Measurements from ENCODE around the gene GAS6. TPM values are rescaled to one million over a fixed set of nuclear protein-coding genes. Genes with fewer than 3 reads are reported as not detected.

Gene GAS6
- total RNA-seq, 2 donors from 2014 or later = 206 to 254 TPM

DNA sequence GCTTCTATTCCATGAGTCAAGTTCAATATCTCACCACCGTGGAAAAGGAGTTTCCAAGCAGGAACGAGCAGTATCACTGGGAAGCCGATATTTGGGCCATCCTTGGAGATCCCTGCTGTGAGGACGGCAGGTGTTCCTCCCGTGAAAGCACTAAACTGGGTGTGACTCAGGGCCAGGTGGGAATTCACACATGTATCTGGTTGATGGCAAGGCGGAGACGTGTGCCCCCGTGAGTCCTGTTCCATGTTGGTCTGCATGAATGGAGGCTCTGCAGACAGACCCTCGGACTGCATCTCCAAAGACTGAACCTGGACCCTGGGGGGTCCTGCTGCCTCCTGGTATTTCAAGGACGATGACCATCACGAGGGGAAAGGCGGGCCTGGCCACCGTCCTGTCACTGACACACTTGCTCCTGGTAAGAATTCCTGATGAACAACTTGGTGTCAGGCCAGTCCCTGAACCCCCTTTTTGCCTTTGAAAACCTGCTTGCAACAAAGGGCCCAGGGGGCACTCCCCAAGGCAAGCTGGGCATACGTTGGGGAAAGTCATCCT lies 22.8 kb upstream of the GAS6 start:
- H3K27me3 ChIP-seq = no peaks in the 10 kb centered on the region
- DNase-seq (ENCODE audit: low spot score) = peak; percentile 58
- no peaks in the 10 kb centered on the region for H3K9me3 ChIP-seq
- peaks cover 0 to 36% of the 10 kb centered on the region in 2 donors for H3K4me1 ChIP-seq
- no peak overlapping the region for H3K4me3 ChIP-seq
- TF ChIP-seq, protein P1, sequence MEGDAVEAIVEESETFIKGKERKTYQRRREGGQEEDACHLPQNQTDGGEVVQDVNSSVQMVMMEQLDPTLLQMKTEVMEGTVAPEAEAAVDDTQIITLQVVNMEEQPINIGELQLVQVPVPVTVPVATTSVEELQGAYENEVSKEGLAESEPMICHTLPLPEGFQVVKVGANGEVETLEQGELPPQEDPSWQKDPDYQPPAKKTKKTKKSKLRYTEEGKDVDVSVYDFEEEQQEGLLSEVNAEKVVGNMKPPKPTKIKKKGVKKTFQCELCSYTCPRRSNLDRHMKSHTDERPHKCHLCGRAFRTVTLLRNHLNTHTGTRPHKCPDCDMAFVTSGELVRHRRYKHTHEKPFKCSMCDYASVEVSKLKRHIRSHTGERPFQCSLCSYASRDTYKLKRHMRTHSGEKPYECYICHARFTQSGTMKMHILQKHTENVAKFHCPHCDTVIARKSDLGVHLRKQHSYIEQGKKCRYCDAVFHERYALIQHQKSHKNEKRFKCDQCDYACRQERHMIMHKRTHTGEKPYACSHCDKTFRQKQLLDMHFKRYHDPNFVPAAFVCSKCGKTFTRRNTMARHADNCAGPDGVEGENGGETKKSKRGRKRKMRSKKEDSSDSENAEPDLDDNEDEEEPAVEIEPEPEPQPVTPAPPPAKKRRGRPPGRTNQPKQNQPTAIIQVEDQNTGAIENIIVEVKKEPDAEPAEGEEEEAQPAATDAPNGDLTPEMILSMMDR (IDR thresholded peaks at IDR 0.05) = no peak
- H3K27ac ChIP-seq = no peak overlapping the region
- H3K36me3 ChIP-seq = no peaks in the 10 kb centered on the region

DNA sequence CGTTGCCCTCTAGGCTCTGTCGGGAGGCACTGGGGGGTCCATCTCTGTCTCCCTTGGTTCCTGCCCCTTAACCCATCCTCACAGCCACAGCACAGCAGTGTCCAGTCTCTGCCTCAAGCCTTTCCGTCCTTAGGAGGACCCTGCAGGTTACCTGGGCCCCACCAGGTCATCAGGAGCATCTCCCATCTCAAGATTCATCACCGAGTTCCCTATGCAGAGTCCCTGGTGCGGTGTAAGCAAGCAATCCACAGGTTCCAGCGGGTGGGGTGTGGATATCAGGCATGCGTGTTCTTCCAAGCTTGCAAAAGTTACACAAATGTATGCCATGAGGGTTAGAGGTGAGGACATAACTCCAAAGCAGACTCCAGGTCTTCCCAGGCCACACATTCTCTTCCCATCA lies 20.9 kb upstream of the GAS6 start:
- no peak overlapping the region for H3K27ac ChIP-seq

DNA sequence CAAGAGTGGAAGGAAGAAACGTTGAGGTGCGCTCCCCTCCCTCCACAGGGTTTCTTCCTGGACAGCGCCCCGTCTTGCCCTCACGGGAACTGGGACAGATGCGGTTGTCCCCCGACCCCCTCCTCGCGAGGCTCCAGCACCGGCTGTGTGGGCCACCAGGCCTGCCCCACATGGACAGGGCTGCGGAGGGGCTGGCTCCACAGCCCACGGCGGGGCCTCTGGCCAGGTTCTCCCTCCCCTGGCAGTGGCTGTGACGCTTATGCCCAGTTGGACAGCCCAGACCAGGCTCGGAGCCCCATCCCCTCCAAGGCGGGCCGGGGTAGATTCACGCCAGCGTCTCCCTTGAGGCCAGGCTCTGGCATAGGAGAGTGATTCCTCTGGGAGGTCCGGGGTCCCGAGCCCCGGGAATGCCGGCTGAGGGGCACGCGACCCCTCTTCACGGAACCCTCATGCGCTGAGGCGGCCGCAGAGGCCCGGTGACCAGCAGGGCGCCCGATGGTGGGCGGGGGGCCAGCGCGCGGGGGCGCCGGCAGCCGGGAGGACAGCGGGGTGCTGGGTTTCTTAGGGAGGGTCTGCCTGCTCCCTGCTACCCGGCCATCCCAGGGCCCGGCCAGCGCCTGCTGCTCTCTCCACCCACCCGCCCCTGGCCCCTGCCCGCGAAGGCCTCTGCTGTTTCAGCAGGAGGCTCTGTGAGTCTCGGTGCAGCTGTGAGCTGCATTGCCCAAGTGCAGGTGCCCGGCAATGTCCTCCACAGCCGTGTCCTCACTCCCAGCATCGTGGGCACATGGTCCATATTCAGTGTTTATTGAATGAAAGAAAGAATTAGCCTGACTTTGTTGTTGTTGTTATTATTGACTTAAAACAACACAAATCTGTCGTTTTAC lies 20.3 kb upstream of the GAS6 start:
- no peak overlapping the region for H3K27ac ChIP-seq
- peaks cover 0 to 59% of the 10 kb centered on the region in 2 donors for H3K4me1 ChIP-seq
- TF ChIP-seq, protein P1 (IDR thresholded peaks at IDR 0.05) = no peak
- H3K27me3 ChIP-seq = no peaks in the 10 kb centered on the region
- H3K4me3 ChIP-seq = no peak overlapping the region
- H3K36me3 ChIP-seq = no peaks in the 10 kb centered on the region
- H3K9me3 ChIP-seq = no peaks in the 10 kb centered on the region
- peak; percentile 38 for DNase-seq (ENCODE audit: low spot score)

More for the DNA sequence above, 20.9 kb upstream of the GAS6 start:
- TF ChIP-seq, protein P1 (IDR thresholded peaks at IDR 0.05) = no peak
- Histone ChIP-seq H3K4me3 (no peak overlapping the region), H3K27me3 (no peaks in the 10 kb centered on the region), H3K4me1 (peaks cover 0 to 53% of the 10 kb centered on the region in 2 donors), H3K36me3 (no peaks in the 10 kb centered on the region), H3K9me3 (no peaks in the 10 kb centered on the region)
- peak; percentile 21 for DNase-seq (ENCODE audit: low spot score)

DNA sequence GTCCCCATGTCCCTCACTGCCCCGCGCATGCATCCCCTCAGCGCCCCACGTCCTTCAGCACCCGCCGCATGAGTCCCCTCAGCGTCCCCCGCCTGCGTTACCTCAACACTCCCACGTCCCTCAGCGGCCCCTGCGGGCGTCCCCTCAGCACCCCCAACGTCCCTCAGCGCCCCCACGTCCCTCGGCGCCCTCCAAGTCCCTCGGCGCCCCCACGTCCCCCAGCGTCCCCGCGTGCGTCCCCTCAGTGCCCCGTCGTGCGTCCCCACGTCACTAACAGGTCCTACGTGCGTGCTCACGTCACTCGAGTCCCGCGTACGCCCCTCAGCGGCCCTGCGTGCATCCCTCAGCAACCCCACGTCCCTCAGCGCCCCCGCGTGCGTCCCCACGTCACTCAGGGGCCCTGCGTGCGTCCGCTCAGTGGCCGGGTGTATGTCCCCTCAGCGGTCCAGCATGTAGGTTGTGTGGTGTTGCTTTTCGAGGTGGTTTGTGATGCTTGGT lies 19.5 kb upstream of the GAS6 start:
- H3K27ac ChIP-seq = no peak overlapping the region
- H3K36me3 ChIP-seq = no peaks in the 10 kb centered on the region
- H3K27me3 ChIP-seq = no peaks in the 10 kb centered on the region
- no peak overlapping the region for H3K4me3 ChIP-seq
- peak; percentile 56 for DNase-seq (ENCODE audit: low spot score)
- TF ChIP-seq, protein P1 (IDR thresholded peaks at IDR 0.05) = no peak
- no peaks in the 10 kb centered on the region for H3K9me3 ChIP-seq
- peaks cover 0 to 63% of the 10 kb centered on the region in 2 donors for H3K4me1 ChIP-seq

DNA sequence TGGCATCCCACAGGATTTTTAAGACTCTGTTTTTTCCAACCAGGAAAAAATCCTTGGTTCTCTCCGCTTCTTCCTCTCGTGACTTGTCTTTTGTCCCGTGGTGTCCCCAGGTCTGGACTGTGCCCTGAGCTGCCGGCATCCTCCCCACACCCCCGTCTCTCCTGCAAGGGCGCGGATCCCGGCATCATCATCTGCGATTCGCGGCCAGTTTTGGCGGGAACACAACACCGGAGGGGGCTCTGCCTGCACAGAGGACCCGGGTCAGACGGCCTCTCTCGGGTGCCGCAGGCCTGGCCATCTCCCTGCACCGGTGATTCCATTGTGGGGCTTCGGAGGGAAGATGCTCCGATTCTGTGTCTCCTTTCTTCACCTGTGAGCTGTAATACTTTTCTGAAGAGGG lies 18.8 kb upstream of the GAS6 start:
- DNase-seq (ENCODE audit: low spot score) = peak; percentile 28
- peaks cover 0 to 57% of the 10 kb centered on the region in 2 donors for H3K4me1 ChIP-seq

More for the DNA sequence above, 18.8 kb upstream of the GAS6 start:
- H3K4me3 ChIP-seq = no peak overlapping the region
- peak overlapping the region; percentile 84 to 88 for H3K27ac ChIP-seq
- no peaks in the 10 kb centered on the region for H3K9me3 ChIP-seq
- no peaks in the 10 kb centered on the region for H3K36me3 ChIP-seq
- no peaks in the 10 kb centered on the region for H3K27me3 ChIP-seq
- TF ChIP-seq, protein P1 (IDR thresholded peaks at IDR 0.05) = no peak

All from right atrium auricular region (tissue), 2 donors.